HFF-Myc (cell line): ENCODE measurements around the gene VAT1L.
"Not testable (repeated sequence)": the region's sequence is repeated elsewhere in the genome, so short reads cannot be mapped to it uniquely, and the experiment has no call there.

Experiments
- DNase-seq: peaks from one replicate; pipeline ENCODE4 v3.0.0-alpha.2; 2011; ENCODE audit warnings: low read depth; ENCODE audit errors: extremely low read depth
- H3K4me3 ChIP-seq: replicated peaks from 2 replicates; pipeline ENCODE4 v1.5.1; 2011; ENCODE audit warnings: low read depth, mild to moderate bottlenecking, control low read depth, low read length
- TF ChIP-seq, protein P1 (sequence below): IDR thresholded peaks from 2 replicates; pipeline ENCODE4 v1.5.1; 2012; ENCODE audit warnings: mild to moderate bottlenecking, low read depth, low read length, control low read depth; ENCODE audit errors: missing control alignments

VAT1L gene

DNA sequence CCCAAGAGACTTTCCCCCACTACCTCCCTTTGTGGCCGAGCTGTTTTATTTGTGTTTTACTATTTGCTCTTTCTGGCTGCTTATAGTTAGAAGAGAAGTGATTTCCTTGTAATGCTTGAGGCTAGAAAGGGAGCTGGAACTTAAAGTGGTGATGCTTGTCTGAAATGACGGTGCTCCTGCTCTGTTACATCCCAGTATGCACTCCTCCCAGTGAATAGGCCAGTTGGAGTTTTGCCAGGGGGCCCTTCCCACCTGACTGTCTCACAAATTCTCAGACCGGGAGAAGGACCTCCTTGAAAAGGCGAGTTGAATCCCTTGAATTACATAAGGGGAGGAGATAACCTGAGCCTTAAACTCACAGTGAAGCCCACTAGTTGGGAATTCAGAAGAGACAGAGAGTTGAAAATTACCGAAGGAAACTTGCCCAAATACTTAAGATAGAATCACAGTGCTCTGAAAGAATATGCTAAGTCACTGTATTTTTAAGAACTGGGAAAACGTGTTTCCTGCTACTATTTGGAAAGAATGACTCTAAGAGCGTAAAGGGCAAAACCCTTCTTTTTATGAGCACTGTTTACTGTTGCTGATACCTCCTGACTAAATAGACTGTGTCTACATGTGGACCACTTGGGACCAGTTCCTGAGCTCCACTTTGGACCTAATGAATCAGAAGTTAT lies 149.2 kb downstream of the VAT1L start:
- no peak overlapping the region for H3K4me3 ChIP-seq
- no peak for DNase-seq
- TF ChIP-seq, protein P1, sequence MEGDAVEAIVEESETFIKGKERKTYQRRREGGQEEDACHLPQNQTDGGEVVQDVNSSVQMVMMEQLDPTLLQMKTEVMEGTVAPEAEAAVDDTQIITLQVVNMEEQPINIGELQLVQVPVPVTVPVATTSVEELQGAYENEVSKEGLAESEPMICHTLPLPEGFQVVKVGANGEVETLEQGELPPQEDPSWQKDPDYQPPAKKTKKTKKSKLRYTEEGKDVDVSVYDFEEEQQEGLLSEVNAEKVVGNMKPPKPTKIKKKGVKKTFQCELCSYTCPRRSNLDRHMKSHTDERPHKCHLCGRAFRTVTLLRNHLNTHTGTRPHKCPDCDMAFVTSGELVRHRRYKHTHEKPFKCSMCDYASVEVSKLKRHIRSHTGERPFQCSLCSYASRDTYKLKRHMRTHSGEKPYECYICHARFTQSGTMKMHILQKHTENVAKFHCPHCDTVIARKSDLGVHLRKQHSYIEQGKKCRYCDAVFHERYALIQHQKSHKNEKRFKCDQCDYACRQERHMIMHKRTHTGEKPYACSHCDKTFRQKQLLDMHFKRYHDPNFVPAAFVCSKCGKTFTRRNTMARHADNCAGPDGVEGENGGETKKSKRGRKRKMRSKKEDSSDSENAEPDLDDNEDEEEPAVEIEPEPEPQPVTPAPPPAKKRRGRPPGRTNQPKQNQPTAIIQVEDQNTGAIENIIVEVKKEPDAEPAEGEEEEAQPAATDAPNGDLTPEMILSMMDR = no peak

DNA sequence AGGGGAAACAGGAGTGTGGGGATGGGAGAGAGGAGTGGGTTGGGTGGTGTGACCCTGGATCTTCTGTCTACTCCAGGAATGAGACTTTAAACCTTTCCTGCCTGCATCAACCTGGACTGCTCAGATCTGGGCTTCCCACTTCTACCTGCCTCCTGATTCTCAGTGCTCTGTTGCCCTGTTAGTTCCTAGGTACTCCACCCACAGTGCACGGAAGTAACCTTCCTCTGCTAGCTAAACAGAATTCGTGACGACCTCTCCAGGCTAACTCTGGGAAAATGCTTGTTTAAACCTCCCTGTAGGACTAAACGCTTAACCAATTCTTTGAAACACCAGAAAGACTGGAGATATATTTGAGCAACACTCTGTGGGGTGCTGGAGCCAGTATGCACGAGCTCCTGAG lies 150.5 kb downstream of the VAT1L start:
- TF ChIP-seq, protein P1 = no peak
- DNase-seq = no peak

DNA sequence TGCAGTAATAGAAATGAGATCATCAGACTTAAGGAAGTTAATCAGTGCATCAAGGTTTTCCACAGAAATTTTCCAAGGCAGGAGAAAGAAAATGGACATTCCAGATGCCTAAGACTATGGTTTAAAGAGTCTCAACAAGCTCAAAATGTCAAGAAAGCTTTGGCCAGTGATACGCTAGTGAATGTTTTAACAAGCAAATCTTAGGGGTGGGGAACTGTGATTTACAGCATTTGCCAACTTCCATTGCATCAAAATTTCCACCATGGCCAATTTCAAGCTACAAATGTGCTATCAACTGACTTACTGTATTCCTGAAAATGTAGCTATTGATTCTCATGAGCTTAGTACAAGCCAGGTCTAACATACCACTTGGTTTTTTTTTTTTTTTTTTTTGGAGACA lies 151.6 kb downstream of the VAT1L start:
- DNase-seq = no peak
- TF ChIP-seq, protein P1 = no peak
- no peak overlapping the region for H3K4me3 ChIP-seq

More for the DNA sequence above, 150.5 kb downstream of the VAT1L start:
- no peak overlapping the region for H3K4me3 ChIP-seq

DNA sequence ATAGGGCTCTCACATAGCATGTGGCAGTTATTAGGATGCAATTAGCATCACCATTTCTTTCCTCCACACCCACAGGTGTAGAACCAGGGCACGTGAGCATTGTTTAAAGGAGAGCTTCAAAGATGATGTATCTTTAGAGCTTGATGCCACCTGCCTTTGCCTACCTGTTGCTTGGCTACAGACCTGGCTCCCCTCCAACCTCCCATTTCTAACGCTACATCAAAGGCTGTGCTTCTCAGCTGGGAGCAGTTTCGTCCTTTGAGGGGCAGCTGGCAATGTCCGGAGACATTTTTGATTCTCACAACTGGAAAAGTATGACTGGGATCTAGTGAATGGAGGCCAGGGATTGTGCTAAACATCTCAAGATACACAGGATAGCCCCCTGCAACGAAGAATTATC lies 155.4 kb downstream of the VAT1L start:
- TF ChIP-seq, protein P1 = no peak
- no peak overlapping the region for H3K4me3 ChIP-seq
- no peak for DNase-seq

DNA sequence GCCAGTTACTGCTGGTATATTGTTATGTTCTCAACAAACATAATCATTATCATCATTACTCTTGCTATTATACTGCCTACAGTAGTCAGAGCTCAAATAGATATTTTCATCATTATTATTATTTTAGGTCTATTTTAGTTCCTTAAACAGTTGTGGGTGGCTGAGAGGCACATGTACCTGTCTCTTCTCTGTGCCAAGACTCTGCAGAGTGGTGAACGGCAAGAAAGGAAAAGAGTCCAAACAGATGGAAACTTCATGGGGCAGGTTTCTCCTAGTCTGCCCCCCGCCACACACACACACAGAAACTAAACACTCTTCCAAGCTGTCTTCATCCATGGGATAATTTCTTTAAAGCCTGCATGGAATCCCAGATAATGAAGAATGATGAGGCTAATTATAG lies 156.3 kb downstream of the VAT1L start:
- no peak overlapping the region for H3K4me3 ChIP-seq
- DNase-seq = no peak
- TF ChIP-seq, protein P1 = no peak

DNA sequence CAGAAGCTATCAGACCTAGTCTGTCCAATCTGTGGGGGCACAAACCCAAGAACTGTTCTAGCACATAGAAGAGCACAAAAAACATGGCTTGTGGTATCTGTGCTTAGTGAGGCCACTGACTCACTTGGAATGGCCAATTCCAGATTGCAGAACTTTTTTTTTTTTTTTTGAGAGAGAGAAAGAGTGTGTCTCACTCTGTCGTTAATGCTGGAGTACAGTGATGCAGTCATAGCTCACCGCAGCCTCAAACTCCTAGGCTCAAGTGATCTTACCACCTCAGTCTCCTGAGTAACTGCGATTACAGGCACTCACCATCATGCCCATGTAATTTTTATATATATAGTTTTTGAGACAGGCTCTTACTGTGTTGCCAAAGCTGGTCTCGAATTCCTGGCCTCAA lies 156.8 kb downstream of the VAT1L start:
- no peak for DNase-seq
- TF ChIP-seq, protein P1 = no peak
- H3K4me3 ChIP-seq = no peak overlapping the region

DNA sequence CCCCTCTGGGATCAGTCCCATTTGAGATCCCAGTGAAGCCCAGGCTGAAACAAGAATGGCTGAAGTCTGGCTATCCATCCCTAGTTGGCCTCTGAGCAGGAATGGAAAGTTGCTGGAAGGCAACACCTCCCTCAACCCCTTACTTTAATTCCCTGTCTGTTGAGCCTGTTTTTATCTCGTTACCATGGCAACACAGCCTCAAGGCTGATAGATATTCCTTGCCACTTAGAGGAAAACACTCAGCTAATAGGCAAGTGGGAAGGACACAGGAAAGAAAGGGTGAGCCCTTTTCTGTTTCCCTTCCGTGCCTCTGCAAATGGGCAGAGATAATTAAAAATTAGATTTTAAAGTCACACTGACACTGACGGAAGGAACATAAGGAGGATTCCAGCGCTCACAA lies 158.5 kb downstream of the VAT1L start:
- TF ChIP-seq, protein P1 = no peak
- H3K4me3 ChIP-seq = no peak overlapping the region
- no peak for DNase-seq

DNA sequence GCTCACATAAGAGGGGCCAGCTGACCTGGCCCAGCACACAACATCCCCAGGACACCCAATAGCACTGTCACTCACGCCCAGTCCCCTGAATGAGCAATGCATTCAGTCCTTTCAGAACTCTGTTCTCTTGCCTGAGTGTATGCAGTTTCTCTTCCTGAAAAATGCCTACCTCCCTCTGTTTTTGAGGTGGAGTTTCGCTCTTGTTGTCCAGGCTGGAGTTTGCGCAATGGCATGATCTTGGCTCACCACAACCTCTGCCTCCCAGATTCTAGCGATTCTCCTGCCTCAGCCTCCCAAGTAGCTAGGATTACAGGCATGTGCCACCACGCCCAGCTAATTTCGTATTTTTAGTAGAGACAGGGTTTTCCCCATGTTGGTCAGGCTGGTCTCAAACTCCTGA lies 159.2 kb downstream of the VAT1L start:
- not testable (repeated sequence) for DNase-seq, H3K4me3 ChIP-seq
